ENCODE results near the gene APRT.
A peak's percentile ranks its signal among the peaks of the same experiment; 100 is the strongest.

APRT gene

DNA sequence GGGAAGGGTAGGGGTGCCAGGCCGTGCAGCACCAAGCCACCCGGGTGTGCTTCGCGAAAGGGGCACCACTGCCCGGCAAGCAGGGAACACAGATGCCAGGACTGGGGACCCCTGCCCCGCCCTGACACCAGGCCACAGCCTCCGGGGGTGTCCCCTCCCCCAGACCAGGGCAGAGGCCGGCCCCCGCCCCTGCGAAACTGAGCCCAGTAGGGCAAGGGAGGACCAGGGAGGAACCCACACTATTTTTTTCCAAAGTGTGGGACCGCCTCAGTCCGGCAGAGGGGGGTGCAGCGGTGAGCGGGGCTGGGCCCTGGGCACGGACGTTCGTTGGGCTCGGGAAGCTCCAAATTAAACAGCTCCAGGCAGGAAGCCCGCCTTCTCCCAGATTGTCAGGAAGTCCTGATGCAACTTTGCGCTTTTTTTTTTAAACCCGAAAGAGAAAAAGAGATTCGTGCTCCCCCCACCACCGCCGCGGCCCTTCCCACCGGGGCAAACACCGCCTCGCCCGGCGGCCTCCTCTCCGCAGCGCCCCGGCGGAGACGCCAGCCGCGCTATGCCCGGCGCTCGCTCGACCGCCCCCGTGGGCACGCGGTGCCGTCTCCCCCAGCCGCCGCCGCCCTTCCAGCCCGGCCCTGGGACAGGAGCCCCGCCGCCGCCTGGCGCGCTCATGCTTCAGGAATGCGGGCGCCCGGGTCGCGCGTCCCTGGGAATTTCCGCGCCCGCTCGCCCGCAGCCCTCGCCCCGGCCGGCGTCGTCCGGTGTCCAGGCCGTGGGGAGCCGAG, 27.5 kb downstream of the APRT start:
- peak overlapping the region; percentile 58 for H3K4me3 ChIP-seq (ENCODE audit: control insufficient read depth, low read depth, low read length)
- no peak for DNase-seq (ENCODE audit: low read depth)
- TF ChIP-seq, protein P1, sequence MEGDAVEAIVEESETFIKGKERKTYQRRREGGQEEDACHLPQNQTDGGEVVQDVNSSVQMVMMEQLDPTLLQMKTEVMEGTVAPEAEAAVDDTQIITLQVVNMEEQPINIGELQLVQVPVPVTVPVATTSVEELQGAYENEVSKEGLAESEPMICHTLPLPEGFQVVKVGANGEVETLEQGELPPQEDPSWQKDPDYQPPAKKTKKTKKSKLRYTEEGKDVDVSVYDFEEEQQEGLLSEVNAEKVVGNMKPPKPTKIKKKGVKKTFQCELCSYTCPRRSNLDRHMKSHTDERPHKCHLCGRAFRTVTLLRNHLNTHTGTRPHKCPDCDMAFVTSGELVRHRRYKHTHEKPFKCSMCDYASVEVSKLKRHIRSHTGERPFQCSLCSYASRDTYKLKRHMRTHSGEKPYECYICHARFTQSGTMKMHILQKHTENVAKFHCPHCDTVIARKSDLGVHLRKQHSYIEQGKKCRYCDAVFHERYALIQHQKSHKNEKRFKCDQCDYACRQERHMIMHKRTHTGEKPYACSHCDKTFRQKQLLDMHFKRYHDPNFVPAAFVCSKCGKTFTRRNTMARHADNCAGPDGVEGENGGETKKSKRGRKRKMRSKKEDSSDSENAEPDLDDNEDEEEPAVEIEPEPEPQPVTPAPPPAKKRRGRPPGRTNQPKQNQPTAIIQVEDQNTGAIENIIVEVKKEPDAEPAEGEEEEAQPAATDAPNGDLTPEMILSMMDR (IDR thresholded peaks at IDR 0.05; ENCODE audit: control insufficient read depth, insufficient read depth, low read depth, low read length, missing control alignments): peak; percentile 69

DNA sequence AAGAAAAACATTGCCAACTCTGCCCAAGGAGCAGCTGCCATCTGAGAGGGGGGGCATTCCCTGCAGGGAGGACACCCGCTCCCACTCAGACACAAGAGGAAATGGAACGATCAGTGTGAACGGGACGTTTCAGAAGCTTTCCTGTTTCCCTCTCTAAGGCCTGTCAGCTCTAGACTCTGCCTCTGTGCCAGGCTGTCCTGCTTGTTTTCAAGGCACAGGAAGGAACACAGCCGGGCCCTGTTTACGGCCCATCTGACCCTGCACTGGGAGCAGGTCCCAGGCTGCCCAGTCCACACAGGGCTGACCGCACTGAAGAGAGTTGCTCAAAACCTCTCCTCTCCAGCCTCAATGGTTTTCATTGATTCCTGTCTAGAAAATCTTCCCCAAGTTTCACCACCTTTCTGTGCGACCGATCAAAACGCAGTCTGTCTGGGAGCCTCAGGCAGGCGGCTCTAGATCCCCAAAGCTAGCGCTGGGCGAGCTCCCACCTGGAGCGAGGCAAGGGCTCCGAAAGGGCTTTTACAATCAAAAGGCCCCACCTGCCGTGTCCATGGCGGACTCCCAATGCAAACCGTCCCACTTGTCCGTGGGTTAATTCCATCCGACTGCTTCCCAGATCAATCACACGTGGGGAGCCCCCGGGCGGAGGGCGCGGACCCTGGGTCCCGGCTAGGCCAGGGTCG, 28.2 kb downstream of the APRT start:
- DNase-seq (ENCODE audit: low read depth): no peak
- TF ChIP-seq, protein P1 (IDR thresholded peaks at IDR 0.05; ENCODE audit: control insufficient read depth, insufficient read depth, low read depth, low read length, missing control alignments): no peak
- H3K4me3 ChIP-seq (ENCODE audit: control insufficient read depth, low read depth, low read length): peak overlapping the region; percentile 58

DNA sequence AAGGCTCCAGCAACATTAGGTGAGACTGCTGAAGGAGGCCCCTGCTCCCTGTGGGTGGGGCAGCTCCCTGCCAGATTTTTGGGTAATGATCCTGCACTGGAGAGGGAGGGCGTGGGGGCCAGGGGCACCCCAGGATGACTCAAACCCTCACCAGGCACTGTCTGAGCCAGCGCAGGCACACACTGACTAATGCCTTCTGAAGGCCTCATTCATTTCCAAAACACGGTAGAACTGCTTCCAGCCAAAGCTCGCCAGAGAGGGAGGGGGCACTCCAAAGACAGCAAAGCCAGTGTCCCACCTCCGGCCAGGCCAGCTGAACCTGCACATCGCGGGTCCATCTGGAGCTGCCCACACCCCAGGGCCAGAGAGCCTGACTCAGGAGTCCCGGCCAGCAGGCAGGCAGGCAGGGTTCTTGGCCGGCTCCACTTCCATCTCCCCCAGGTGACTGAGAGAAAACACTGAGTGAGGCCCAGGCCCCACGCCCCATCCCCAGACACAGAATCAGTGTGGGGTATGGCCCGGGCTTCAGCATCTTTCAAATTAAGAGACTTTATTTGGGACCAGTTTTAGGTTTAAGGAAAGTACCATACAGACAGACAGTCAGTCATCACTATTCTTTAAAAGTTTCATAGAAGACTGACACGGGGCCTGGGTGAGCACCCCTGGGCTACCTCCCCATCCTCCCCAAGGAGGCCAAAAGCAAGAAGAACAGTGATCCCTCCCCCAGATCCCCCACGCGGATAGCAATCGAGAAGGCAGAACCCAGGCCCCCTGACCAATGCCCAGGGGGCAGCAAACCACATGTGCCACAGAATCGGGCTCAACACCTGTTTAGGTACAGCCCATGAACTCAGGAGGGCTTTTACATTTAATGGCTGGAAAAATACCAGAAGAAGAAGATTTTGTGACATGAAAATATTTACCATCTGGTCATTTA, 29.0 kb downstream of the APRT start:
- H3K4me3 ChIP-seq (ENCODE audit: control insufficient read depth, low read depth, low read length): peak overlapping the region; percentile 58
- no peak for DNase-seq (ENCODE audit: low read depth)
- TF ChIP-seq, protein P1 (IDR thresholded peaks at IDR 0.05; ENCODE audit: control insufficient read depth, insufficient read depth, low read depth, low read length, missing control alignments): no peak

DNA sequence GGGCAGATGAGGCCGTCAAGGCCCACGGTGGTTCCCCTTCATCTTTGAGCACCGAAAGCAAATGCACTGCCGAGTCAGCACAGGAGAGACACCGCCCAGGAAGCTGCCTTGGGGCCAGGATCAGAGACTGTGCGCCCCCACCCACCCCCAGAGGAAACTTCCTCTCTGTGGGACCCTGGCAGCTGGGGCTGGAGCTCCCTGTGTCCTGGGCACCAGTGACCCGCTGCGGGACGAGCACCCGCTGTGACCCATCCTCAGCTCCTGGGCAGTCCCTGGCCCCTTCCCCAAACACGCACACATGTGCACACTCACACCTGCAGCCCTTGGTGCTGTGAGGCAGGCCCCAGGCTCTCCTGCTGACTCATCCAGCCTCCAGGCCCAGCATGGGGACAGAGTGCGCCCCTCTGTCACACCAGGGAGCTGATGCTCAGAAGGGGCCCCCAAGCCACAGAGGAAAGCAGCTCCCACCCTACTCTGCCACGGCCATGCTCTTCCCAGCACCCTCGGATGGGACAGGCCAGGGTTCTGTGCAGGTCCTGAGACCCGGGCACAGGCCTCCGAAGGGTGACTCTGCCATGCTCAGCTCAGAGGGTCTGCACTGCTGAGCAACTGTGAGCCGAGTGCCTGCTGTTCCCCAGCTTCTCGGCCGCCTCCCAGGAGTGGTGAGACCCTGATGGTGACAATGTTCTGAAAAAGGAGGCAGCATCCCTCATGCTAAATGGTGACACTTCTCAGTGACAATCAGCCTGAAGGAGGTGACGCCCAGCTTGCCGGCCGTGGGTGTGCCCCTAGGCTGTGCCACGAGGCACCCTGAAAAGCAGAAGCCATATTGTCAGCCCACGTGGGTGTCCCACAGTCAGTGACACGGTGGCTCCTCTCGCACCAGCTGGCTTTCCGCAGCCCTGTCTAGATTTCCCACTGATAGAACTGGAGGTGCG, 30.3 kb downstream of the APRT start:
- no peak for DNase-seq (ENCODE audit: low read depth)

DNA sequence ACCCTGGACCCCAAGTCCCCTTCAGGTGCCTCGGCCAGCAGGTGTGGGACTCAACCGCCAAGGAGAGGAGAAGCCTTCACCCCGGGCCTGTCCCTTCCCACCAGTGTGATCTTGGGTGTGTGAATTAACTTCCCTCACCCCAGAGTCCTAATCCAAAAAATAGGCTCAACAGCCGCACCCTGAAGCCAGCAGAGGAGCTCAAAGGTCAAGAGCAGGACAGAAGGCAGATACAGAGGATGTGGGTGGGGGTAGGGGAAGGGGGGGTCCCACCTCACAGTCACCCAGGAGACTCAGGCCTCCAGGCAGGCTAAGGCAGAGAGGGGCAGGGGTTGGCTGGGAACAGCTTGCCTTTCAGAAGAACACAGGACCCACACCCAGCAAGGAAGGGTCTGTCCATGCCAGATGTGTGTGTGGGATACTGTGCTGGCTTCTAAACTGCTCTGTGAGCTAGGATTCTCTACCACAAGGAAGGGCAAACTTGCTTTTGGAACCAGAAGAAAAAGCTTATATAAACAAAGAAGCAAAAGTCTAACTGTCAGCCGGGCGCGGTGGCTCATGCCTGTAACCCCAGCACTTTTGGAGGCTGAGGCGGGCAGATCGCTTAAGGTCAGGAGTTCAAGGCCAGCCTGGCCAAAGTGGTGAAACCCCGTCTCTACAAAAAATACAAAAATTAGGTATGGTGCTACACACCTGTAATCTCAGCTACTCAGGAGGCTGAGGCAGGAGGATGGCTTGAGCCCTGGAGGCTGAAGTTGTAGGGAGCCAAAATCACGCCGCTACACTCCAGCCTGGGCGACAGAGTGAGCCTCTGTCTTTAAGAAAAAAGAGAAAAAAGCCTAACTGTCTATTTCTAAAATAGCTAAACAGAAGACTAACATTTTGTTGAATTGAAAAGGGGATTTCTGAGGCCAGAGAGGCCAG, 31.3 kb downstream of the APRT start:
- no peak overlapping the region for H3K4me3 ChIP-seq (ENCODE audit: control insufficient read depth, low read depth, low read length)
- TF ChIP-seq, protein P1 (IDR thresholded peaks at IDR 0.05; ENCODE audit: control insufficient read depth, insufficient read depth, low read depth, low read length, missing control alignments): no peak
- no peak for DNase-seq (ENCODE audit: low read depth)

More for the DNA sequence above, 30.3 kb downstream of the APRT start:
- TF ChIP-seq, protein P1 (IDR thresholded peaks at IDR 0.05; ENCODE audit: control insufficient read depth, insufficient read depth, low read depth, low read length, missing control alignments): no peak
- no peak overlapping the region for H3K4me3 ChIP-seq (ENCODE audit: control insufficient read depth, low read depth, low read length)

All from AG09309 (cell line).